Frontal cortex (tissue), 1 donor: ENCODE data around the gene MAVS. TPM values are rescaled to one million over a fixed set of nuclear protein-coding genes. Genes with fewer than 3 reads are reported as not detected.

ENCODE experiments used
- small RNA-seq: library from RNA; depleted of rRNA; stranded (forward); fragments of <200 nt; gene quantifications from one replicate; pipeline ENCODE3, GENCODE V24; 2014
- total RNA-seq: library from RNA; depleted of rRNA; stranded (reverse); fragments of >200 nt; gene quantifications from one replicate; pipeline ENCODE4 v1.2.3, GENCODE V29; 2014

Gene MAVS
- total RNA-seq, 1 donor from 2014 or later: 6.9 TPM

Small RNA genes lying within 50 kb of the gene (small RNA-seq; reads per million reads assigned to genes)
- gene MIR103A2: 9.7 reads per million, percentile 95 among the genes with 10 or more reads in this experiment

Other genes with a start within 250 kb of the MAVS start
- not detected for gene GFRA4, start 183.4 kb upstream of the MAVS start, total RNA-seq
- gene ADAM33, start 164.8 kb upstream of the MAVS start, total RNA-seq: 2.4 TPM
- gene SIGLEC1, start 134.2 kb upstream of the MAVS start, total RNA-seq: under 0.01 TPM
- gene HSPA12B, start 114.1 kb upstream of the MAVS start, total RNA-seq: 2.4 TPM
- gene ADISSP, start 79.1 kb upstream of the MAVS start, total RNA-seq: 17.5 TPM
- 0.41 TPM for gene SPEF1, start 65.4 kb upstream of the MAVS start, total RNA-seq
- 58.3 TPM for gene CENPB, start 60.1 kb upstream of the MAVS start, total RNA-seq
- 6.1 TPM for gene CDC25B, start 50.5 kb upstream of the MAVS start, total RNA-seq
- 4.1 TPM for gene AP5S1, start 26.3 kb upstream of the MAVS start, total RNA-seq
- 62.0 TPM for gene PANK2, start 42.6 kb downstream of the MAVS start, total RNA-seq
- gene RNF24, start 168.7 kb downstream of the MAVS start, total RNA-seq: 24.1 TPM